Stimulated activated CD4-positive, alpha-beta T cell treated with anti-CD3 and anti-CD28 coated beads, Interleukin-12 subunit alpha, Interleukin-12 subunit beta, amount 100 ng/mL, for 48 hours (primary cell): Measurements from ENCODE around the gene ADAR.

Experiments
- DNase-seq, 3 donors: peaks; one replicate each; pipeline ENCODE4 v3.0.0-alpha.2; 2020; ENCODE audit warnings: low read depth in 2 of 3, low spot score in 1 of 3

ADAR gene

GRCh38 chr1:154533952-154534844 lies 73.8 kb downstream of the ADAR start:
- no peak for DNase-seq
